GM18502 (cell line): ENCODE data around the gene NUP35.
"Not testable (repeated sequence)": the region's sequence is repeated elsewhere in the genome, so short reads cannot be mapped to it uniquely, and the experiment has no call there.

ENCODE experiments used
- ATAC-seq: cut with Tn5 transposase; IDR thresholded peaks from one replicate; pipeline ENCODE4 v1.9.1; 2021; ENCODE audit warnings: mild to moderate bottlenecking; ENCODE audit not compliant: unreplicated experiment, poor library complexity

The NUP35 gene

DNA sequence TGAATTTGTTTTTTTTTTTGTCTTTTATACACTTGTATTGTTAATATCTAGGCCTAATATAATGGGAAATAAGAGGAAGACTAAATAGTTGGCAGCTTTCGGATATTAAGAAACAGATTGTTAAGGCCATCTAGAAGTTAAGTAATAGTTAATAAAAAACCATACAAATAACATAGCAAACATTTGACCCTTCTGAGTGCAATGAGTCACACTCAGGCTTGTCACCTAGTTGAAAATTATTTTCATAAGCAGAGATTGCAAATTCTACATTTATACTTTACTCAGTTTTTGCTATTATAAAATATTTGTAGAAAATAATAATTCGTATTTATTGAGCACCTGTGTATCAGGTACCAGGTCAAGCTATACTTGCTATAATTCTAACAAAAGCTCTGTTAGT, 2.4 kb downstream of the NUP35 start:
- no peak for ATAC-seq

DNA sequence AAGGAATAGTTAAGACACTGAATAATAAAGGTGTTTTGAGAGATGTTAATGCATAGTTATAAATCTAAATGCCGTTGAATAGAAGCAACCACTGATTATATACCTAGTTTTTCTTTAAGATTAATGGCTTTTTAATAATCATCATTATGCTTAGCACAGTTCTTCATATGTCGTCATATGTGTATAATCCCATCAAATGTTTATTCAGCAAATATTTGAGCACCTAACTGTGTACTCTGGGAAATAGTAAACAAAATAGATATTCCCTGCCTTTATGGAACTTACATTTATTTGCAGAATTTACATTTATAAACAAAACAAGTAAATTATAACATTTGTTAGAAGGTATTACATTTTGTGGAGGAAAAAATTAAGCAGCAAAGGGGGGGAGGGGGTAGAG, 9.8 kb downstream of the NUP35 start:
- ATAC-seq: no peak

- ATAC-seq: no peak
These were observed 24.7 kb downstream of the NUP35 start for GRCh38 chr2:183148955-183149354.

DNA sequence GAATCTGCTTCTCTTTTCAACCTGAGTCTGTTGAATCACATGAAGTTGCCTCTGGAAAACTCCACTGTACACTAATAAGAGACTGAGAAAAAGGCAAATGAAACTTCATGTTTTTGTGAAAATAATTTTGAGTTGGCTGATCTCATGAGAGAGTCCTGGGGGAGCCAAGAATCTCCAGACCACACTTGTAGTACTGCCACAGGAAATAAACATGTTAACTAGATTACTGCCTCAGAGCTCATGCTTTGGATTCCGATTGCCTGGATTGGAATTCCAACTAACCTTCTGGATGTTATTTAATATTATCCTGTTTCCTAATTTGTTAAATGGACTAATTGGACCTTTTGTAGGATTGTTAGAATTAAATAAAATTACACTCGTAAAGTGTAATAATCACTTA, 25.2 kb downstream of the NUP35 start:
- no peak for ATAC-seq

- ATAC-seq: not testable (repeated sequence)
These were observed 28.0 kb downstream of the NUP35 start for GRCh38 chr2:183152280-183152679.

DNA sequence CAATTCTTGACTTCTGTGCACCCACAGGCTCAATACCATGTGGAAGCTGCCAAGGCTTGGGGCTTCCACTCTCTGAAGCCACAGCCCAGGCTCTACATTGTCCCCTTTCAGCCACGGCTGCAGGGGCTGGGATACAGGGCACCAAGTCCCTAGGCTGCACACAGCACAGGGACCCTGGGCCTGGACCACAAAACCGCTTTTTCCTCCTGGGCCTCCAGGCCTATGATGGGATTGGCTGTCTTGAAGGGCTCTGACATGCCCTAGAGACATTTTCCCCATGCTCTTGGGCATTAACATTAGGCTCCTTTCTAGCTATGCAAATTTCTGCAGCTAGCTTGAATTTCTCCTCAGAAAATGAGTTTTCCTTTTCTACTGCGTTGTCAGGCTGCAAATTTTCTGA, 29.7 kb downstream of the NUP35 start:
- ATAC-seq: no peak

GRCh38 chr2:183154772-183155171, 30.5 kb downstream of the NUP35 start:
- not testable (repeated sequence) for ATAC-seq

DNA sequence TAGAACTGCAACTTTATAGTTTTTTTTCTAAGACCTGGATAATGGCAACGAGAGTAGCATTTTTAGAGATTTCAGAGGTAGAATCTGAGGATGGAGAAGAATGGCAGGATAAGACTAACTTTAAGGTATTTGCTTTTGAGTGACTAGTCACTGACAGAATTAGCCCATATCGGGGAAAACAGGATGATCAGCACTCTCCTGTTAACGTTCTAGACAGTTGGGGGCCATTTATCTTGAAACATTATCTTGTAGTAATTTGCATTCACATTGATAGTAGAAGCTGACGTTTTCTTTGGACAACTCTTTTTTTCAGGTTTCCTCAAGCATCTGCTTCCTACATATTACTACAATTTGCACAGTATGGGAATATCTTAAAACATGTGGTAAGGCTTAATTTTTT, 32.9 kb downstream of the NUP35 start:
- no peak for ATAC-seq

- no peak for ATAC-seq
These were observed 38.1 kb downstream of the NUP35 start for GRCh38 chr2:183162362-183162761.

DNA sequence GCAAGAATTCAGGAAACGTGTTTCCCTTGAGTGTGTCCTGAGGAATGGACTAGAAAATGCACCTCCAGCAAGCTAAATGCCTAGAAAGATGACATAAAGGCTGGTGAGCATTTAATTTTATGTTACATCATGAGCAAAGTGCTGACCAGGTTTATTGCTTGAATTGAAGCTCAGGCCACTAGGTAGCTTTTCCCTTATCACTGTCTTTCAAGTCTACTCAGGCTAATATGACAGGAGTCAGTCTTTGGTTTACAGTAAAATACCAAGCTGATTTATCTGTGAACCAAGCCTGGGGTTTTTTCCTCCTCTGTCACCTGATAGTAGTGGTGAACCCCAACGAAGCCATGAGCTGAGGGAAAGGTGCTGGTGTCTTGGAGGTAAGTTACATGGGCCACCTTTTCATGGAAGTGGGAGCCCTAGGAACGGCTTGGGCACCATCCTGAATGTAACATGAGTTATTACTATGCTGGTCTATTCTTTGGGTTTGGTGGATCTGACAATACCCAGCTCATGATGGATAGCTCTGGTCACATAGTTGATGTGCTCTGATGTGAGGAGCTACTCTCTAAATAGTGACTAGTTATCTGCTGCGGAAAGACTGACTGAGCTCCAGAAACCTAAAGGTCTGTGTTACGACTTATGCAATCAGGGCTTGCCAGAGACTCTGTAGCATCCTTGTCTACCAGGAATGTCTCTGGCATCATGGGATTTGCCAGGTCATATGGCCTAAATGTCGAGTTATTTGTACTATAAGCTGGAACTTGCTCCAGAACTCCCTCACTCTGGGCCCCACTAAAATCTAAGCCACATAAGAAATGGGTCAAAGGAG, 39.8 kb downstream of the NUP35 start:
- ATAC-seq: no peak

- no peak for ATAC-seq
These were observed 40.4 kb downstream of the NUP35 start for GRCh38 chr2:183164650-183165015.

- no peak for ATAC-seq
These were observed 42.0 kb downstream of the NUP35 start for GRCh38 chr2:183166210-183166609.

GRCh38 chr2:183166976-183167375, 42.7 kb downstream of the NUP35 start:
- ATAC-seq: not testable (repeated sequence)

DNA sequence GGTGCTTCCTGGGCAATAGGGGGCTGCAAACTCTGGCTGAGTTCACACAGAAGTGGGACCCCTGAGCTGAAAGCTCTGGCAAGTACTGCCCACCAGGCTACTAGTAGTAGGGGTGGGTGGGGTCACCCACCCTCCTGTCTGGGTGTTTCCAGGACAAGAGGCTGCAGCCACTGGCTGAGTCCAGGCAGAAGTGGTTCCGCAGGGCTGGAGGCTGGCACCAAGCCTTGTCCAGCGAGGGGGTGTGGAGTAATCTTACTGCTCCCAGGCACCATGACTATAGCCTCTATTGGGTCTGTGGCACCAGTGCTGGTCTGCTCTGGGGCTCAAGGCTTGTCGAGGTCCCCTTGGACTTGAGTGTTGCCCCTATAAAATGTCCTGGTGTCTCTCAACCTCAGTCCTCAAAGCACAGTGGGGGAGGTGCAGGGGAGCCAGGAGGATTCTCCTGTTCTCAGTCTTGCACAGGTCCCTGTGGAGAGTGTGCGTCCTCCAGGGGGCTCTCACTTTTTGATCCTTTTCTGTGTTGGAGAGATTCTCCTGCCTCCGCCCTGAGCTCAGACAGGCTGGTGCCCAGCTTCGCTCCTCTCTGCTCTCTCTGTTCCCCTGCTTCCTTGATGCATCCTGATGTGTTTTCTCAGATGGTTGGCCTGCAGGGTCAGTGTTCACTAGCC, 48.1 kb downstream of the NUP35 start:
- ATAC-seq: no peak

GRCh38 chr2:183179156-183179555, 54.9 kb downstream of the NUP35 start:
- ATAC-seq: no peak

DNA sequence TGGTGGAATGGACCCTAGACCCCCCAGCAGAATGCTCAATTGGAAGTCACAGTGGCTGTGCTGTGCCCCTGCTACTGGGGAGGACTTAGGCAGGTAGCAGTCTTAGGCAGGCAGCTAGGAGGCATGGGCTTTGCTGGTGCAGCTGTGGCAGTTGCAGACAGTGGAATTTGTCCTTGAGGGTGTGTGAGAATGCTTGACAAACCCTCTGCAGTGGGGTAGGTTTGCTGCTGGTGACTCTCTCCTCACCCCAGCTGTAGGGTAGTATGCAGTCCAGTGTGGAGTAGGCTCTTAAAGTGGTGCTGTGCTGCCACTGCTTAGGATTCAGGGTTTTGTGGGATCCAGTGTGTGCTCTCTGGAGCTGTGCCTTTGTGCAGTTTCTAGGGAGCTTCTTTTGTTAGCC, 61.3 kb downstream of the NUP35 start:
- ATAC-seq: no peak

GRCh38 chr2:183186296-183186695, 62.1 kb downstream of the NUP35 start:
- ATAC-seq: no peak

DNA sequence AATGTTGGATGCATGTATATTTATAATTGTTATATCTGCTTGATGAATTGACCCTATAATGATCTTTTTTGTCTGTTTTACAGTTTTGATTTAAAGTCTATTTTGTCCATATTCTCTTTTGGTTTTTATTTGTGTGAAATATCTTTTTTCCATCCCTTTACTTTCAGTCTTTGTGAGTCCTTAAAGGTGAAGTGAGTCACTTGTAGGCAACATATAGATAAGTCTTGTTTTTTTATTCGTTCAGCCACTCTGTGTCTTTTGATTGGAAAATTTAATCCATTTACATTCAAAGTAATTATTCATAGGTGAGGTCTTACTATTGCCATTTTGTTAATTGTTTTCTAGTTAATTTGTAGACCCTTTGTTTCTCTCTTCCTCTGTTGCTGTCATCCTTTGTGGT, 62.5 kb downstream of the NUP35 start:
- ATAC-seq: no peak

GRCh38 chr2:183192343-183192742, 68.1 kb downstream of the NUP35 start:
- ATAC-seq: no peak

GRCh38 chr2:183193904-183194303, 69.7 kb downstream of the NUP35 start:
- ATAC-seq: no peak

- no peak for ATAC-seq
These were observed 71.2 kb downstream of the NUP35 start for GRCh38 chr2:183195397-183195796.

DNA sequence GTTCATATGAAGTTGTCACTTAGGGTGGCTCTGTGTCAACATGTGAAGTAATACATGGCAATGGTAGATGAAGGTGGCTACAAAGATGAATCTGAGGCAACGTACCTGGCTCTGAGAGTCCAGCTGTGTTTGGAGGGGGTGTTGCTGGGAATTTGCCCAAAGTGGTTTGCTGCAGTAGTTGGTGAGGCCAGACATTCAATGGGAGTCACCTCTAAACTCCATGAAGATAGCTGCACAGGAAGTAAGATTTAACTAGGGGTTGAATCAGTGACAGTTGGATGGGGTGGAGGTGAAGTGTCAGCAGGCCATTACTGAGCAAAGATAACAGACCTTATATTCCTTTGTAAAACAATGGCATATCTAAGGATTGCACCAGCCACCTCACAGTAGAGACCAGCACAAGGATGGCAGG, 71.8 kb downstream of the NUP35 start:
- no peak for ATAC-seq
